ELR (cell line): Measurements from ENCODE around the gene ZNF469.

Experiments
- DNase-seq: peaks from one replicate; pipeline ENCODE4 v3.0.0-alpha.2; 2015; ENCODE audit warnings: low read depth

Gene ZNF469

DNA sequence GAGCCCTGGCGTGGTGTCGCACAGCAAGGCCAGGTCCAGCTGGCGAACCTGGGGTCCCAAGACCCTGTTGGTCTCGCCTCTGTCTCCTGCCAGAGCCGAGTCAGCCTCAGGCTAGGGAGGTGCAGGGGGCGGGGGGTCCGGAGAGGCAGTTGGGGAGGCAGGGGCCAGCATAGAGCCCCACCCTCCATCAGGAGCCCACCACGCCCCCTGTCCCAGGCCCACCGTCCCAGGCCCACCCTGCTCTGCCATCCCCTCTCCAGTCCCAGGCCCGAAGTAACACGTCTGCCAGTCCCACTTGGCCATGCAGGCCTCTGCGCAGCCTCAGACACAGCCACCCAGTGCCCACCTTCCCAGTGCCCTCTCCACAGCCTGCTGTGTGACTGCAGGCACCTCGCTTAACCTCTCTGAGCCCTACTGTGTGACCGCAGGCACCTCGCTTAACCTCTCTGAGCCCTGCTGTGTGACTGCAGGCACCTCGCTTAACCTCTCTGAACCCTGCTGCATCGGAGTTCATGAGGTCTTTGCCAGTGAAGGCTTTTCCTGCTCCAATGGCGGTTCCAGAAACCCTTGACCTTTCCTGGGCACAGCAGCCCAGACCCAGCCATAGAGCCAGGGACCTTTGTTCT, 29.3 kb downstream of the ZNF469 start:
- no peak for DNase-seq

DNA sequence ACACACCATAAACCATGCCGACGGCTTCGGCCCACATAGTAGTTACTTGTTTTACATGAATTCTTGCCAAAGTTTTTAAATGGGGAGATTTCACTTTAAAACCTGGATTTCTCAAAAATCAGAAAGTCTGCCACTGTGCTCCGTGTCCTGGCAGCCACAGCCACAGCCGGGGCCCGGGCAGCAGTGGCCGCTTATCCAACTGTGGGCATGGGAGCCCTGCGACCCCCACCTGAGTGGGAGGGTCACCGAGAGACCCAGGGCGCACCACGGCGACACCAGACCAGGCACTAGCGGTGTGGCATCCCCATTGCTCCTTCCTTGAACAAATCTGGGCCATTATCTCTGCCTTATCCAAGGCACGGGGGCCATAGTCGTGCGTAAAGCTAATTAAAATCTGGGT, 30.0 kb downstream of the ZNF469 start:
- no peak for DNase-seq

DNA sequence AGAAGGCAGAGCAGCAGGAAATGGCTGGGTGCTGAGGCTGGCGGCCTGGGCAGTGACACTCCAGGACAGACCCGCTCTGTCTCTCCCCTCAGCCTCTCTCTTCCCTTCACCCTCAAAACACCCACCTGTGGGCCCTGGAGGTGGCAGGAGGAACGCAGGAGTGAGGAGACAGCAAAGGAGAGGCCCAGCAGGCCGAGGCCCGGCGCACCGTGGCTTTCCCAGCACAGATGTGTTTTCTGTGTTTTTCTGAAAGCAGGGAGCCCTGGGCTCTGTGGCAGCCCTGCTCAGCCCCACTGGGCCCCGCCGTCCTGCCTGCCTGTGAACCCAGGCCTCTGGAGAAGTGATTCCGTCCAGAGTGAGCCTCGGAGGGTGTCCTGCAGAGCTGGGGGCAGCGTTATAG, 30.5 kb downstream of the ZNF469 start:
- no peak for DNase-seq

DNA sequence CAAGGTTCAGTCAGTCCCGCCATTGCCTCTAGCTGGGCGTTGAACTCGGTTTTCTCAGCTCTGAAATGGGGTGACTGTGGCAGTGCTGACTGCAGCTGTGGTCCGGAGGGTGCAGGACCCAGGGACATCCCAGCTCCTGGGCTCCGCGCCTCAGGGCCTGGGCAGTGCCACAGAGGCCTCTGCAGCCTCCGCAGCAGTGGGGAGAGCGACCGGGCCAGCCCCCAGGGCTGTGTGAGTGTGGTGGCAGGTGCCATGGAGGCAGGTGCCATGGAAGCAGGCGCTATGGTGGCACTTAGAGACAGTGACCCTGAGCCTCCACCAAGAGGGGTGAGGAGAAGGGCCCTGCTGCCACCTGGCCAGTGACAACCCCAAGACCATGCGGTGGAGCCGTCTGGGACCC, 30.9 kb downstream of the ZNF469 start:
- DNase-seq = no peak

DNA sequence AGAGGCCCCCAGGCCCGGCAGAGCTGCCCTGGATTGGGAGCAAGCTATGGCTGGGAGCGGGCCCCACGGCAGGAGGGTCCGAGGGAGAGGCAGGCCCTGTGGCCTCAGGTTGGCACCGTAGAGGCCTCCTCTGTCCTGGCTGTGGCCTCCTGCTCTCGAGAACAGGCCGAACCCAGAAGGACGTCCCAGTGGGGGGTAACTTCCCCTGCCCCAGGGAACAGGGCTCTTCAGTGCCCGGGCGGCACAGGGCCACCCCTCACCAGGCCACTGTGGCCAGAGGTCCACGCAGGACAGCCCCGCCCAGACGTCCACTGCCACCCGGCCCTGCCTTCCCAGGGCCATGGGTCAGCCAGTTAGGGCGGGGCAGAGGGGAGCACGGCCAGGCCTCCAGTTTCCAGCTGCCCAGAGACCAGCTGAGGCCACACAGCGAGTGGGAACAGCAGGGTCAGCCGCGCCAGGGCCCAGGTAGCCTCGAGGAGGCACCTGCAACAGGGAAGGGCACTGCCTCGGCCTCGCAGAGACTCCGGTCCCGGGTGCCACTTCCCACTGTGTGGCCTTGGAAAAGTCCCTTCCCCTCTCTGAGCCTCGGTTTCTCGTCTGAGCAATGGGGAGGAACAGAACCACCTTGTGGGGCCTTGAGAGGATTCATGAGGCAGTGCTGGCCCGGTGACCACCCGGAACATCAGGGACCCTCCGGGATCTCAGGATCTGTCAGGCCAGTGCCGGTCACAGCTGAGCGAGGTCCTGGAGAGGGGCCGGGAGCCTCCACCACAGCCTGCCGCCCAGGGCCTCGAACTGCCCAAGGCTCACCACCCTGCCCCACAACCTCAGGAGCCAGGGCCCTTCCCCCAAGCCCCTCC, 32.0 kb downstream of the ZNF469 start:
- no peak for DNase-seq

DNA sequence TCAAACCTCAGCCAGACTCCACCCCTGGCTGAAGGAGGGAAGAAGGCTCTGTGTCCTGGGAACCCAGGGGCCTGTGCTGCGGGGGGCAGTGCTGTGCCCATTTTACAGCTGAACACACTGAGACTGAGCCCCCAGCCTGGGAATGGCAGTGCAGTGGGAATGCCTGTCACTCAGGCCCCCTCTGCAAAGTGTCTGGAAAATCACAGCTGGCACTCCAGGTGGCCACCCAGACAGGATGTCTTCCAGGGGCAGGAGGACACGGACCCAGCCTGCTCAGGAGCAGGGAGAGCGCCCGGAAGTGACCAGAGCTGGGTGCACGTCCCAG, 32.6 kb downstream of the ZNF469 start:
- DNase-seq = no peak

DNA sequence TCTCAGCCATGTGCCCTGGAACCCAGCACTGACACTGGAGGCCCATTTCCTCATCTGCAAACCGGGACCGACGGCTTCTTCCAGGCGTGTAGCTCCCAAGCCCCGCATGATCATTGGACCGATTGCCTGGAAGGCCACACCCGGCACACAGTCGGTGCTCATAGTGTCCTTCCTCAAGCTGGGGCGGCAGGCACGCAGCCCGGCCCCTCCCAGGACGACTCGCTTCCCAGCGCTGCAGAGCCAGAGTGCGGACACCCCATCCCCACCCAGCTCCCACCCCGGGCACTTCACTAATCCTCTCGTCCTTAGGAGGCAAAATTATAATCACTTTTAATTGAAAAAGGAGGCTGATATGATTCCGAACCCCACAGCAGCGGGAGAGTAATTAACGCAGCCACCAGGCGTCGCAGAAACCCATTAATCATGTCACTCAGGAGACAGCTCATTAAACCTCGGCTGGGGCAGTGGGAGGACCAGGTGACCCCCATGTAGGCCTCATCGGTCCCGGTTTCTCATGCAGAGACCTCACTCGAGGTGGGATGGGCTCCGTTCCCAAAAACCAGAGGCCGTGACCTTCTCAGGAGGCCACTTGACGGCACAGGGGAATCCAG, 33.1 kb downstream of the ZNF469 start:
- DNase-seq = no peak

DNA sequence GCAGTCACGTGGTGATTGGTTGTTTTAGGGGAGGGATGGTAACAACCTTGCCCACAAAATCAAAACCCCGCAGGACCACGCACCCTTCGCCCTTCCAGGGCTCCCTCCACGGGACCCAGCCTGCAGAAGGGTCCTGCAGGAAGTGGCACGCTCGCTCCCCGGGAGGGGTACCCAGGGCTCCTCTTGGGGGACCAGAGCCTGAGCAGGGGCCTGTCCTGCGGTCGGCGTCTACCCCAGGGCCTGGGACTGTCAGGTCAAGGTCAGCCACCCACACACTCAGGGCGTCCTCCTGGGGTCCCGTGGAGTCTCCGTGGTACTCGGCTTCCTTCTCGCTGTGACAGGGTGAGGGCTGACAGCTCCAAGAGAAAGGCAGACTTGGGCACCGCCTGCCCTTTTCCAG, 33.9 kb downstream of the ZNF469 start:
- no peak for DNase-seq

DNA sequence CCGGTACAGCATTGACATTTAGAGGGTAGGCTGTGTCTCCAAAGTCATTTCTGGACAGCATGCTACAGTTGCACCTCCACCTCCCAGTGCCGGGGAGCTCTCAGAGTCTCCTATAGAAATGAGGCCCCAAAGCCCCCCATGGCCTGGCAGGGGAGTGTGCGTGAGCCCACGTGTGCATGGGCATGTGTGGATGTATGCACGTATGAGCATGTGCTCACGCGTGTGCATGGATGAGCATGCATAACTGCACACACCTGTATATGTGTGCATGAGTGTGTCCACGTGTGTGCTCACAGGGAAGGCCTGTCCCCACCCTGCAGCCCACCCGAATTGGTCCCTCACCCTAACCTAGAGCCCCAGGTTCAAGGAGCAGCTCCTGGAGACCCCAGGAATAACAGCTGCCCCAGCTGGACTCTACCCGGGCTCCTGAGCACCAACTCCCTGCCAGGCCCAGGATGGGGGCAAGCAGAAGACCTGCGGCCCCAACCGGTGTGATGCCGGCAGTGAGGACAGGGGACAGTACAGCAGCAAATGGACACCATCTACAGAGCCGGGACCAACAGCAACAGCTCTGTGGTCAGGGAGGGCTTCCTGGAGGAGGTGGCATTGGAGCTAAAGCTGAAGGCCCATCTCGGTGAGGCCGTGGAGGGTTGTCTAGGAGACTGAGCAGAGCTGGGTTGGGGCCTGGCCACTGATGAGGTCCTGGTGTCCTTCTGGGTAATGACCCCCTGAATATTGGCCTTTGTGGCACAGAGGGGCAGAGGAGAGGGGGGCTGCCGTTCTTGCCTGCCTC, 35.1 kb downstream of the ZNF469 start:
- DNase-seq = no peak

DNA sequence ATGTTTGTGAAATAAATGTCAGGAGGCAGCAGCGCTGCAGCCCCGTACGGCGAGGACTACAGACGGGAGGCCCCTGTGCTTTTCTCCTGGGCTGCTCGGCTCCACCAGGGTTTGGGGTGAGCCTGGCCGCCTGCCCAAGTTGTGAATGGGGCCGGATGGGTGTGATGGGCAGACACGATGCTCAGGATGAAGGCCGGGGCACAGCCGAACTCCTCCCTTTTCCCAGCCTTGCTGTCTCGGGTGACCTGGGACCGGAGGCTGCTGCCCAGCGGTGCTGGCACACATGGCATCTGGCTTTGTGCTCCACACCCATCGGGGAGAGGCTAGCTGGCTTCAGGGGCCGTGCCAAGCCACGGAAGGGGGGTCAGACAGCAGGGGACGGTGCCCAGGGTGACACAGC, 36.1 kb downstream of the ZNF469 start:
- DNase-seq = no peak

DNA sequence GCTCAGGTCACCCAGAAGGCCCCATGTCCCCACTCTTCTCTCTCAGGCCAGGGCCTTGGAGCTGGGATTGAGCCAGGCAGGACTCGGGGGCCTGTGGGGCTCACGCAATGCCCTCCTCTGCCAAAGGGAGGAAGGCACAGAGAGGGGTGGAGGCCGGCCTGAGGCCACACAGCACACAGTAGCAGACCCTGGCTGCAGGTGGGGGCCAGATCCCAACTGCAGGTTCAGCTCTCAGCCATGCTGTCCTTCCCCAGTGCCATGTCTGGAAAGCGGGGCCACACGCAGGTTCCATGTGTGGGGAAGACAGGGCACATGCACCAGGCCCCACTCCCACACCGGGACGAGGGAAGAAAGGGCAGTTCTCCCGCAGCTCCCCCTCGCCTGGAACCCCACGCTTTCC, 37.0 kb downstream of the ZNF469 start:
- no peak for DNase-seq

DNA sequence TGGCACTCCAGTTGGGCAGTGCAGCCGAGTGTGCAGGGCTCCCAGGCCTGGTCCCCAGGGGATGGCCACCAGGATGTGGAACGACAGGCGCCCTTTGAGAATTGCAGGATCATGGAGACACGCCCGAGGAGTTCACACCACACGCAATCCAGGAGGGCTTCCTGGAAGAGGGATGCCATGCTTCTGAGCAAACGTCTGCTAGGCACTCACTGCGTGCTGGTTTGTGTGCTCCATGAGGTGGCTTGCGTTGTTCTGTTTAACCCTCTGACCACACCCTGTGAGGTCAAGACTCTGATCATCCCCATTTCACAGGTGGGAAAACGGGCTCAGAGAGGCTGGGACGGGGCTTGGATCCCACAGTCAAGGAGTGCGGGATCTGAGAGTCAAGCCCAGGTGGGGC, 37.7 kb downstream of the ZNF469 start:
- no peak for DNase-seq

DNA sequence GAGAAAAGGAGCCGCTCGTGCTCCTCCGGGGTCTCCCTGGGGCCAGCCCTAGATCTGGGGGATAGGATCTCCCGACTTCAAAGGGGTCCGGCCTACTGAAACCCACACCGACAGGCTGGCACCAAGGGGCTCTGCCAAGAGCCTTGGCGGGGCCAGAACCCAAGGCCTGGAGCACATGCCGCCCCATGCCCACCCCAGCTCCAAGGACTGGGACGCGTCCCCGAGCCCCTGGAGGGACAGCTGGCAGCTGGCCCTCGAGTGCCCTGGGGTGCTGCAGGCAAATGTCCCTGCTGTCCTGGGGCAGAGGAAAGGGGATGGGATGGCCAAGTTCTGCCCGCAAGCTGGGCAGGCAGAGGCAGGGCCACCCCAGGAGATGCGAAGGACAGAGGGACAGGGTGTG, 38.5 kb downstream of the ZNF469 start:
- no peak for DNase-seq

DNA sequence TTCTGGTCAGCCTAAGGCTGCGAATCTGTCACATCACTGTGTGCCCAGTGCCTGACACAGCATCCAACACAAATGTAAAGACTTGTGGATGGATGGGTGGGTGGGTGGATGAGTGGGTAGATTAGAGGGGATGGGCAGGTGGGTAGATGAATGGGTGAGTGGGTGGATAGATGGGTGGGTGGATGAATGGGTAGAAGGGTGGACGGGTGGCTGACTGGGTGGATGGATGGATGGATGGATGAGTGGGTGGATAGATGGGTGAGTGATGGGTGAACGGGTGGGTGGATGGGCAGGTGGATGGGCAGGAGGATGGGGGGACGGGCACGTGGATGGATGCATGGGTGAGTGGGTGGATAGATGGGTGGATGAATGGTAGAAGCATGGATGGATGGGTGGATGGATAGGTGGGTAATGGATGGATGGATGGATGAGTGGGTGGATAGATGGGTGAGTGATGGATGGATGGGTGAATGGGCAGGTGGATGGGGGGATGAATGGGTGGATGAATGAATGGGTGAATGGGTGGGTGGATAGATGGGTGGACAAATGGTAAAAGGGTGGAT, 39.2 kb downstream of the ZNF469 start:
- DNase-seq = no peak

DNA sequence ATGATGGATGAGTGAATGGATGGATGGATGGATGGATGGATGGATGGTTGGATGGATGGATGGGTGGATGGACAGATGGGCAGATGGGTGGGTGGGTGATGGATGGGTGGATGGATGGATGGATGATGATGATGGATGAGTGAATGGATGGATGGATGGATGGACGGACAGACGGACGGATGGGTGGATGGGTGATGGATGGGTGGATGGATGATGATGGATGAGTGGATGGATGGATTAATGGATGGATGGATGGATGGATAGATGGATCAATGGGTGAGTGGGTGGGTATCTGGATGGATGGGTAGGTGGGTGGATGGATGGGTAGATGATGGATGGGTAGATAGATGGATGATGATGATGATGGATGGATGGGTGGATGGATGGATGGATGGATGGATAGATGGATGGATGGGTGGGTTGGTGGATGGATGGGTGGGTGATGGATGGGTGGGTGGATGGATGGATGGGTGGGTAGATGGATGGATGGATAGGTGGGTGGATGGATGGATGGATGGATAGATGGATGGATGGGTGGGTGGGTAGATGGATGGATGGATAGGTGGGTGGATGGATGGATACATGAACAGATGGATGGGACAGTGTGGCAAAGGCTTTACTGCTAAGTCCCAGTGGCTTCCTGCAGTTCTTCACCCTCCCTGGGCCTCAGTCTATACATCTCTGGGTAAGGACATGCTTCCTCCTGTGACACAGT, 40.1 kb downstream of the ZNF469 start:
- no peak for DNase-seq

DNA sequence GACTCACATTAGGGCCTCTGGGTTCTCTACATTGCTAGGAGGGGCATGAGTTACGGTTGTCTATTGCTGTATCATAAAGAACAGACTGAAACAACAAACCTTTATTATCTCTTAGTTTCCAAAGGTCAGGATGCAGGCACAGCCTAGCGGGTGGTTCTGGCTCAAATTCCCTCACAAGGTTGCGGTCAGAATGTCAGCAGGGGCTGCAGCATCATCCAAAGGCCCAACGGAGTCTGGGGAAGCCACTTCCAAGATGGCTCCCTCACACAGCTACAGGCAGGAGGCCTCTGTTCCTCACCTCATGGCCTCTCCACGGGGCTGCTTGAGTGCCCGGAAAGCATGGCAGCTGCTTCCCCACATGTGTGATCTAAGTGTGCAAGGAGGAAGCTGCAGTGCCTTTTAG, 40.7 kb downstream of the ZNF469 start:
- no peak for DNase-seq

DNA sequence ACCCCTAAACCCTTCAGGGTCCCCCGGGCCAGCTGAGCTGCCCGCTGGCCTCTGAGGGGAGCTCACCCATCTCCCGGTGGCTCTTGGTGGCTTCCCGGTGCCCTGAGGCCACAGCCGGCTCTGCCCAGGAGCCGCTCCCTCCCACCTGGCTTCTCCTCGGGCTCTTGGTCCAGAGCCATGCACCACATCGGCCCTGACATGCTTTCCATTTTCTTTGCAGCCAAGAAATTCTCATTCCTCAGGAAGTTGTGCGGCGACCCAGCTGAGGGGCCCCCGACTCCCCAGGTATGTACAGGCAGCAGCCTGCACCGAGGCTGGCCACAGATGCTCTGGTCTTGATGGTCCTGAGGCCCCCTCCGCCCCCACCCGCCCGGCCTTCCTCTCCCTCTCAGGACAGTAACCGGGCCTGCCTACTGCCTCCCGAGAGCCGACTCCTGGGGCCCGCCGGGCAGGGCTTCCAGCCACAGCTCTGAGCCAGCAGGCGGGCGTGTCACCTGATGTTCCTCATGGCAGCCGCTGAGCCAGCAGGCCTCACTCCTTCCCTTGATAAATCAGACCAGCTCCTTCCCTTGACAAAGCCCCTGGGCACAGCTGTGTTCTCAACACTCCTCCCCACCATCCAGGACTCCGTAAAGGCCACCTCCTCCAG, 42.0 kb downstream of the ZNF469 start:
- no peak for DNase-seq

DNA sequence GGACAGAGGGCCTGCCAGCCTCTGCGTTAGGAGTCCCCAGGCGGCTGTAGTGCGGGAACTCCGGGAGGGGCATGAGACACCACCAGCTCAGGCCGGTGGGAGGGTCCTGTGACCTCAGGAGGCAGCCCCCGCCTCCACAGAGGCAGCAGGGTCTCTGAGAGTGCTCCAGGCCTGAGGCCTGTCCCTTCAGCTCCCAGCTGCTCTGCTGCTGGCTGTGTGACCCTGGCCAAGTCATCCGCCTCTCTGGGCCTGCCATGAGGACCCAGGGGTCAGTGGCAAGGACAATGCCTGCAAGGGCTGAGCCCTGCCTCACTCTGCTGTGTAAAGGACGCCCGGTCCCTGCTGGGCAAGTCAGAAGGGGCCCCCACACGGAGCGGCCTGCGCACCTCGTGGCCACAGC, 43.3 kb downstream of the ZNF469 start:
- DNase-seq = no peak

DNA sequence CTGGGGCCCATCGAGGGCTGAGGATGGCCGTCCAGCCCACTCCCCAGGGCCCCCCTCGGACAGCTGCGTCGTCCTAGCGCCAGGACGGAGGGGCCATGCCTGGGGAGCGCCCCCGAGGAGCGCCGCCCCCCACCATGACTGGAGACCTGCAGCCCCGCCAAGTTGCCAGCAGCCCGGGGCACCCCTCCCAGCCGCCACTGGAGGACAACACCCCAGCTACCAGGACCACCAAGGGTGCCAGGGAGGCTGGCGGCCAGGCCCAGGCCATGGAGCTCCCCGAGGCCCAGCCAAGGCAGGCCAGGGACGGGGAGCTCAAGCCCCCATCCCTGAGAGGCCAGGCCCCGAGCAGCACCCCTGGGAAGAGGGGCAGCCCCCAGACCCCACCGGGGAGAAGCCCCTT, 44.6 kb downstream of the ZNF469 start:
- no peak for DNase-seq

DNA sequence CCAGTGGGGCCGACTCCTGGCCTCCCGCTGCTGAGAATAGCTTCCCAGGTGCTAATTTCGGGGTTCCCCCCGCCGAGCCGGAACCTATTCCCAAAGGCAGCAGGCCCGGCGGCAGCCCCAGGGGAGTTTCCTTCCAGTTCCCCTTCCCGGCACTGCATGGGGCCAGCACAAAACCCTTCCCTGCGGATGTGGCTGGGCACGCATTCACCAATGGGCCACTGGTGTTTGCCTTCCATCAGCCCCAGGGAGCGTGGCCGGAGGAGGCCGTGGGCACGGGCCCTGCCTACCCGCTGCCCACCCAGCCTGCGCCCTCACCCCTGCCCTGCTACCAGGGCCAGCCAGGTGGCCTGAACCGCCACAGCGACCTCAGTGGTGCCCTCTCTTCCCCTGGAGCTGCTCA, 45.4 kb downstream of the ZNF469 start:
- no peak for DNase-seq
